ENCODE data around the gene NUFIP1.

Gene NUFIP1

GRCh38 chr13:44978328-44978727, 10.9 kb downstream of the NUFIP1 start:
- Histone ChIP-seq H3F3A (ENCODE audit: insufficient read depth, low read length) (no peaks in the 10 kb centered on the region), H3K27me3 (replicated peaks; ENCODE audit: insufficient read depth, low read length) (no peaks in the 10 kb centered on the region), H3K4me1 (ENCODE audit: low read length) (no peaks in the 10 kb centered on the region), H3K9me2 (replicated peaks; ENCODE audit: insufficient read depth, low read length) (no peaks in the 10 kb centered on the region), H3K4me3 (ENCODE audit: low read length) (no peak overlapping the region), H3K79me2 (ENCODE audit: low read length) (no peaks in the 10 kb centered on the region), H3K9me3 (replicated peaks; ENCODE audit: insufficient read depth, low read length) (no peaks in the 10 kb centered on the region), H3K27ac (ENCODE audit: low read length) (no peak overlapping the region), H3K36me3 (replicated peaks; ENCODE audit: insufficient read depth, low read length) (no peaks in the 10 kb centered on the region), H3K9ac (ENCODE audit: low read length) (no peak overlapping the region), H4K20me1 (ENCODE audit: insufficient read depth, low read length) (no peaks in the 10 kb centered on the region), H3K4me2 (ENCODE audit: low read depth, low read length) (no peak overlapping the region), H2AFZ (ENCODE audit: low read length) (no peak overlapping the region)
- DNase-seq, result no peak
- TF ChIP-seq EZH2 (optimal IDR thresholded peaks at IDR 0.05; ENCODE audit: low read depth, low read length) (no peak), EZH2phosphoT487 (IDR thresholded peaks at IDR 0.05; ENCODE audit: low read length) (no peak), CTCF (IDR thresholded peaks at IDR 0.05; ENCODE audit: low read length) (no peak)

- no peak for TF ChIP-seq EZH2phosphoT487 (IDR thresholded peaks at IDR 0.05; ENCODE audit: low read length)
- no peak for TF ChIP-seq CTCF (IDR thresholded peaks at IDR 0.05; ENCODE audit: low read length)
- TF ChIP-seq EZH2 (optimal IDR thresholded peaks at IDR 0.05; ENCODE audit: low read depth, low read length), result no peak
- no peak overlapping the region for H3K4me3 ChIP-seq (ENCODE audit: low read length)
- DNase-seq, result no peak
- no peaks in the 10 kb centered on the region for H3K9me3 ChIP-seq (replicated peaks; ENCODE audit: insufficient read depth, low read length)
- no peaks in the 10 kb centered on the region for H3K79me2 ChIP-seq (ENCODE audit: low read length)
- no peaks in the 10 kb centered on the region for H3F3A ChIP-seq (ENCODE audit: insufficient read depth, low read length)
- no peak overlapping the region for H2AFZ ChIP-seq (ENCODE audit: low read length)
- H3K27me3 ChIP-seq (replicated peaks; ENCODE audit: insufficient read depth, low read length), result no peaks in the 10 kb centered on the region
- no peak overlapping the region for H3K27ac ChIP-seq (ENCODE audit: low read length)
- no peaks in the 10 kb centered on the region for H3K9me2 ChIP-seq (replicated peaks; ENCODE audit: insufficient read depth, low read length)
- H3K4me2 ChIP-seq (ENCODE audit: low read depth, low read length), result no peak overlapping the region
- no peaks in the 10 kb centered on the region for H3K4me1 ChIP-seq (ENCODE audit: low read length)
- H4K20me1 ChIP-seq (ENCODE audit: insufficient read depth, low read length), result no peaks in the 10 kb centered on the region
- H3K36me3 ChIP-seq (replicated peaks; ENCODE audit: insufficient read depth, low read length), result no peaks in the 10 kb centered on the region
- no peak overlapping the region for H3K9ac ChIP-seq (ENCODE audit: low read length)
These were observed 12.2 kb downstream of the NUFIP1 start for GRCh38 chr13:44976949-44977583.

GRCh38 chr13:44976196-44976595, 13.1 kb downstream of the NUFIP1 start:
- Histone ChIP-seq H3K79me2 (ENCODE audit: low read length) (no peaks in the 10 kb centered on the region), H3K27me3 (replicated peaks; ENCODE audit: insufficient read depth, low read length) (no peaks in the 10 kb centered on the region), H3K27ac (ENCODE audit: low read length) (no peak overlapping the region), H3K9ac (ENCODE audit: low read length) (no peak overlapping the region), H2AFZ (ENCODE audit: low read length) (no peak overlapping the region), H3K4me2 (ENCODE audit: low read depth, low read length) (no peak overlapping the region), H3K36me3 (replicated peaks; ENCODE audit: insufficient read depth, low read length) (no peaks in the 10 kb centered on the region), H3K4me3 (ENCODE audit: low read length) (no peak overlapping the region), H4K20me1 (ENCODE audit: insufficient read depth, low read length) (no peaks in the 10 kb centered on the region), H3F3A (ENCODE audit: insufficient read depth, low read length) (no peaks in the 10 kb centered on the region), H3K4me1 (ENCODE audit: low read length) (no peaks in the 10 kb centered on the region), H3K9me3 (replicated peaks; ENCODE audit: insufficient read depth, low read length) (no peaks in the 10 kb centered on the region), H3K9me2 (replicated peaks; ENCODE audit: insufficient read depth, low read length) (no peaks in the 10 kb centered on the region)
- no peak for TF ChIP-seq EZH2 (optimal IDR thresholded peaks at IDR 0.05; ENCODE audit: low read depth, low read length)
- TF ChIP-seq CTCF (IDR thresholded peaks at IDR 0.05; ENCODE audit: low read length), result no peak
- TF ChIP-seq EZH2phosphoT487 (IDR thresholded peaks at IDR 0.05; ENCODE audit: low read length), result no peak
- no peak for DNase-seq
